Measurements from ENCODE around the gene SLF2.

- no peak for TF ChIP-seq CEBPB (IDR thresholded peaks at IDR 0.05)
- no peak for TF ChIP-seq YY1 (IDR thresholded peaks at IDR 0.05; ENCODE audit: low read depth)
- TF ChIP-seq RAD21 (IDR thresholded peaks at IDR 0.05; ENCODE audit: low read depth), result no peak
- no peak for TF ChIP-seq FOXM1 (IDR thresholded peaks at IDR 0.05; ENCODE audit: borderline replicate concordance, low read depth)
- TF ChIP-seq, protein P1, sequence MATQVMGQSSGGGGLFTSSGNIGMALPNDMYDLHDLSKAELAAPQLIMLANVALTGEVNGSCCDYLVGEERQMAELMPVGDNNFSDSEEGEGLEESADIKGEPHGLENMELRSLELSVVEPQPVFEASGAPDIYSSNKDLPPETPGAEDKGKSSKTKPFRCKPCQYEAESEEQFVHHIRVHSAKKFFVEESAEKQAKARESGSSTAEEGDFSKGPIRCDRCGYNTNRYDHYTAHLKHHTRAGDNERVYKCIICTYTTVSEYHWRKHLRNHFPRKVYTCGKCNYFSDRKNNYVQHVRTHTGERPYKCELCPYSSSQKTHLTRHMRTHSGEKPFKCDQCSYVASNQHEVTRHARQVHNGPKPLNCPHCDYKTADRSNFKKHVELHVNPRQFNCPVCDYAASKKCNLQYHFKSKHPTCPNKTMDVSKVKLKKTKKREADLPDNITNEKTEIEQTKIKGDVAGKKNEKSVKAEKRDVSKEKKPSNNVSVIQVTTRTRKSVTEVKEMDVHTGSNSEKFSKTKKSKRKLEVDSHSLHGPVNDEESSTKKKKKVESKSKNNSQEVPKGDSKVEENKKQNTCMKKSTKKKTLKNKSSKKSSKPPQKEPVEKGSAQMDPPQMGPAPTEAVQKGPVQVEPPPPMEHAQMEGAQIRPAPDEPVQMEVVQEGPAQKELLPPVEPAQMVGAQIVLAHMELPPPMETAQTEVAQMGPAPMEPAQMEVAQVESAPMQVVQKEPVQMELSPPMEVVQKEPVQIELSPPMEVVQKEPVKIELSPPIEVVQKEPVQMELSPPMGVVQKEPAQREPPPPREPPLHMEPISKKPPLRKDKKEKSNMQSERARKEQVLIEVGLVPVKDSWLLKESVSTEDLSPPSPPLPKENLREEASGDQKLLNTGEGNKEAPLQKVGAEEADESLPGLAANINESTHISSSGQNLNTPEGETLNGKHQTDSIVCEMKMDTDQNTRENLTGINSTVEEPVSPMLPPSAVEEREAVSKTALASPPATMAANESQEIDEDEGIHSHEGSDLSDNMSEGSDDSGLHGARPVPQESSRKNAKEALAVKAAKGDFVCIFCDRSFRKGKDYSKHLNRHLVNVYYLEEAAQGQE (IDR thresholded peaks at IDR 0.05; ENCODE audit: low read depth), result no peak
- TF ChIP-seq EP300 (IDR thresholded peaks at IDR 0.05; ENCODE audit: borderline replicate concordance), result no peak
Measured at GRCh38 chr10:101007099-101007711, 94.4 kb downstream of the SLF2 start.
